ENCODE results near the gene CASP7. TPM values are rescaled to one million over a fixed set of nuclear protein-coding genes. Genes with fewer than 3 reads are reported as not detected.

Gene CASP7
- total RNA-seq, 1 donor from 2014 or later: 5.9 TPM

Small RNA genes lying within 50 kb of the gene (microRNA-seq; reads per million reads assigned to microRNA genes)
- gene MIR4483: not detected

Other genes with a start within 250 kb of the CASP7 start
- gene HABP2, start 126.9 kb upstream of the CASP7 start, total RNA-seq: not detected
- 1,029 TPM for gene NRAP, start 15.9 kb upstream of the CASP7 start, total RNA-seq
- not detected for gene PLEKHS1, start 71.8 kb downstream of the CASP7 start, total RNA-seq
- 5.4 TPM for gene DCLRE1A, start 174.2 kb downstream of the CASP7 start, total RNA-seq
- gene NHLRC2, start 174.7 kb downstream of the CASP7 start, total RNA-seq: 58.4 TPM

Data from cardiac septum (tissue), 1 donor.